Activated CD4-positive, alpha-beta T cell treated with anti-CD3 and anti-CD28 coated beads, Interleukin-2, amount 50 U/mL, for 16 hours (primary cell): ENCODE data around the gene CNTN2.

Source experiments
- DNase-seq: peaks from one replicate; pipeline ENCODE4 v3.0.0-alpha.2; 2020

Gene CNTN2

GRCh38 chr1:205020466-205020865, 22.5 kb upstream of the CNTN2 start:
- no peak for DNase-seq

DNA sequence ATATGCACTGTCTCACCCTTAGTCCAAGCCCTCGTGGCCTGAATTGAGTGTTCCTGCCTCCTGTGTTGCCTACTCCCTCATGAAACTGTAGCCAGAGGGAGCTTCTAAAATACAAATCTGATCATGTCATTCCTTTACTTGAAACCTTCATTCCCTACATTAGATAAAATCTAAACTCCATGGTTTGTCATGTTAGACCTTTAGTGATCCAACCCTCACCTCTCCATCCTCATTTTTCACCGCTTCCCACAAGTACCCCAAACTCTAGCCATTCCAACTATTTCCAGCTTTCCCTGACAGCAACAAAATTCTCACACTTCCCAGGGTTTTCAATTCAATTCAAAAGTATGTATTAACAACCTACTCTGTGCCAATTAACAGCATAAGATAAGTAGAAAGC, 18.3 kb upstream of the CNTN2 start:
- DNase-seq = no peak

DNA sequence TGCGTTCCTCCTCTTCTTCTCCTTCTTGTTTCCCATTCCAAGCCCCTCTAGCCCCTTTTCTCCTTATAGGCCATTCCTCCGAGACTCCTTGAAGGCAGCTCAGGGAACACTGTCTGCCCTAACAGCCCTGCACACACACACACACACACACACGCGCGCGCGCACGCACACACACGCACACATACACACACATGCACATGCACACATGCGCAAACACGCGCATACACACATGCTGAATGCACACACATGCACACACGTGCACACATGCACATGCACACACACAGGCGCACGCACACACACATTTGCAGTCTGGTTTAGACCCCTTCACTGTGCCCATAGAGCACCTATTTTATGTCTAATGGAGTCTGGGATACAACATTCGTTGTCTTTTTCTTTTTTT, 17.8 kb upstream of the CNTN2 start:
- DNase-seq = no peak

GRCh38 chr1:205026181-205026580, 16.8 kb upstream of the CNTN2 start:
- DNase-seq = no peak

GRCh38 chr1:205028390-205028789, 14.6 kb upstream of the CNTN2 start:
- no peak for DNase-seq

- no peak for DNase-seq
Measured at GRCh38 chr1:205028924-205029323, 14.1 kb upstream of the CNTN2 start.

DNA sequence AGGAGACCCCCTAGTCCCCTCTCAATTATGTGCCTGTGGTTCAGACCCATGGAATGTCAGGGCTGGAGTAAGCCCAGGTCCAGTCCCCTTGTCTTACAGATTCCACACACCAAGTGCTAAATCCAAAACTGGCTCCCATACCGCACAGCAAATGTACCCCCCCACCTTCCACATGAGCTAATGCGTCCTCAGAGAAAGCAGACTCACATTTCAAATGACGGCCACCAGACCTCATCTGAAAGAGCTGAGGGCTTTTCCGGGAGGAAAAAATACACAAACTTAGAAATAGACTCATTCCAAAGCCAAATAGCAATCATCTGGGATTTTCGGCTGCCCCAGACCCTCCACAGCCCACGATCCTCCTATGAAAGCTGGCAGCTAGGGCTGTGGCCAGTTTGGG, 12.8 kb upstream of the CNTN2 start:
- no peak for DNase-seq

DNA sequence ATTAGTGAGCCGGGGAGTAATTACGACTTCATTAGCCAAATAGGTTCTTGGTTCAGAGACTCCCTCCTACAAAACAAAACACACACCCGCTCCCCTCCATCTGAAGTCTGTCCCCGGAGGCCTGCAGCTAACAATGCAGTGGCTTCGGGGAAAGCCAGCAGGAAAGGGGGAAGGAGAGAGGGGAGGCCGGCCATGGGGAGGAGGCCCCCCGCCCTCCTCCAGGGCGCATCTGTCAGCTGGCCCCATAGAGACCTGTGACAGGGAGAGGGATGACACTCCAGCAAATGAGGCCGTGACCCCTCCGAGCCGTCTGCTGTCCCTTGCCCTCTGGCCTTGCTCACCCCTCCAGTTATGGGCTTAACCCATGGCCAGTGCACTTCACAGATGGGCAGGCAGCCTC, 12.1 kb upstream of the CNTN2 start:
- DNase-seq = no peak

DNA sequence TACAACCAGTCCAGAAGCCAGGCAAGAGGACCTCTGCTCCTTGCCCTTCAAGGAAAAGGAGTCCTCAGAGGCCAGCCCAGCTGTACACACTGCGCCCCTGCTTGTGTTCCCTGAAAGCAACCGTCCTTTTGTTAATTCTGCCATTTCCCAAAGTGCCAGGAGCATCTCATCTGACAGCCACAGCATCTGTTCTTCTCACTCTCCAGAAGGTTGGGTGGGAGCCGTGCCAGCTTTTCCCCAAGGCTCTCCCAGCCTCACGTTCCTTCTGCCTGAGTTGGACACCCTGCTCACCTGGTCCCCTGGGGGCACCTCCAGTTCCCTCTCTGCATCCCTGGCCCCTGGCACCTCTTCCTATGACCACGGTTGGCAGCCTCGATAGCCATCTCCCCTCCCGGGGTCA, 10.5 kb upstream of the CNTN2 start:
- DNase-seq = no peak

- DNase-seq = no peak
Measured at GRCh38 chr1:205037539-205037938, 5.5 kb upstream of the CNTN2 start.

DNA sequence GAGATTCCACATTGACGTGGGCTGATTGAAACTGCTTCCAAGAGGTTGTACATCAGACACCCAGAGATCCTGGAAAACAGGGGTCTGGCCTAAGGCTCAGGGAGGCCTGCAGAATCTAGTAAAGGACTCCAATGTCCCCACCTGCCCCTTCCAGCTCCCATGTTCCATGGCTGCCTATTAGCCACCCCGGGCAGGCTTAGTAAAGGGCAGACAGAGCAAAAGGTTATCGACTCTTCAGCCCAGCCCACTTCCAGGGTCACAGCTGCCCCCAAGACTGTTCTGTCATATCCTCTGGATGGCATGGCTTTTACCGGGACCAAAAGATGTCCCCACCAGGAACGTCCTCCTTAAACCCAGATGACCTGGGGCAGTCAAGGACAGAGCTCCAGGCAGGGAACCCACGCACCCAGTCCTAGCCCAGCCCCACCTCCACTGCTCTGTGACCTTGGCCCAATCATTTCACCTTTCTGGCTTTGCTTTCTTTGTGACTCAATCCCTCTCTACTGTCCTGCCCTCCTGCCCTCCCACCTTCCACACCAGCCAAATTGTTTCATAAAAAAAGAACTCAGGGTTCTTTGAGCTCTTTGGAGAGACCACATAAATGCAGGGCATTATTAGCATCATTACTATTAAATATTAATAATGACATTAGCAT, 4.8 kb upstream of the CNTN2 start:
- no peak for DNase-seq

GRCh38 chr1:205041001-205041715, 1.9 kb upstream of the CNTN2 start:
- DNase-seq = no peak

- no peak for DNase-seq
Measured at GRCh38 chr1:205041998-205042910, 758 bp upstream of the CNTN2 start.

- DNase-seq = no peak
Measured at GRCh38 chr1:205043866-205044265, 854 bp downstream of the CNTN2 start.

- DNase-seq = no peak
Measured at GRCh38 chr1:205044741-205045140, 1.7 kb downstream of the CNTN2 start.

- no peak for DNase-seq
Measured at GRCh38 chr1:205045146-205045545, 2.1 kb downstream of the CNTN2 start.

- no peak for DNase-seq
Measured at GRCh38 chr1:205046870-205047269, 3.9 kb downstream of the CNTN2 start.

- no peak for DNase-seq
Measured at GRCh38 chr1:205047764-205048231, 4.8 kb downstream of the CNTN2 start.

GRCh38 chr1:205048382-205048781, 5.4 kb downstream of the CNTN2 start:
- DNase-seq = no peak

DNA sequence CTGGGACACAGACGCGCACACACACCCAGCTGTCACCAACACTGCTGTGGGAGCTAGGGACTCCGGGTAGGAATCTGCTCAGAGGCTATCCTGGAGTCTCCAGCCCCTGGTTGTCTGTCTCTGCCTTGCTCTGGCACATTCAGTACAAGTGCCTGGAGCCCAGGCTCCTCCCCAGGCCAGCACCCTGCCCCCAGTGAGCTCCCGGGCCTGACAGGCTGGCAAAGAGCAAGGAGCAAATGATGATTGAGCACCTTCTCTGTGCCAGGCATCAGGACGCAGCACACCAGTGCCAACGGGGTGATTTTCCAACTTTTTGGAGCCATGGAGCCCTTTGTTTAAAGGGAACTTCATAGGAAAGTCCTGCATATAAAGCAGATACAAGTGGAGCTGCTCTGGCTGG, 6.5 kb downstream of the CNTN2 start:
- no peak for DNase-seq

DNA sequence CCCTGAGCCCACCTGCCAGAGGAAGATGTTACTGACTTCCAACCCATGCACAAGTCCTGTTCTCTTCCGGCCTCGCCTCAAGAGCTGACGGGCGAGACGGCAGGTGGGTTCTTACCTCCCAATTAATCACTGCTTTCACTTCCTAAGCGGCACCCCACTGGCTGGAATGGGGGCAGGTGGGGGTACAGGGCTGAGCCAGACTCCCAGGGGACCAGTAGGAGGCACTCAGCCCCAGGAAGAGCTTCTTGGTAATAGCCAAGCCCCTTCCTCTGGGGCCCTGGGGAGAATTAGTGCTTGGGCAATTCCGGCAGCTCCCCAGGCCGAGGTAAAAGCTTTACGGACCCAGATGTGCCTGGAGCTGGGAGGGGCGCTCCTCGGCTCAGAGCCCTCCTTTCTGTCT, 9.7 kb downstream of the CNTN2 start:
- no peak for DNase-seq

GRCh38 chr1:205053296-205053695, 10.3 kb downstream of the CNTN2 start:
- DNase-seq = no peak

- DNase-seq = no peak
Measured at GRCh38 chr1:205054013-205054412, 11.0 kb downstream of the CNTN2 start.

- no peak for DNase-seq
Measured at GRCh38 chr1:205056188-205056611, 13.2 kb downstream of the CNTN2 start.
